Stomach (tissue), 4 donors: ENCODE measurements around the gene LSAMP.

Experiments used
- CTCF ChIP-seq, 7 experiments: fragments of 450-650 bp in 4 of 7; fragments of 200-600 bp in 3 of 7; sonication (generic) in 3 of 7; IDR thresholded peaks; one replicate each; pipeline ENCODE4 v1.5.1; 2016 to 2019; ENCODE audit warnings: antibody characterized with exemption in 7 of 7, control low read depth in 2 of 7, mild to moderate bottlenecking in 1 of 7
- POLR2A ChIP-seq, 4 donors: fragments of 450-650 bp; IDR thresholded peaks; one replicate each; pipeline ENCODE4 v1.6.1; 2016; ENCODE audit warnings: antibody characterized with exemption in 4 of 4, control low read depth in 2 of 4, mild to moderate bottlenecking in 1 of 4, moderate library complexity in 1 of 4

- TF ChIP-seq CTCF (IDR thresholded peaks at IDR 0.05) (no peak), POLR2A (IDR thresholded peaks at IDR 0.05) (no peak)
Measured at GRCh38 chr3:115857518-115858136, 587.7 kb downstream of the LSAMP start.
